Measurements from ENCODE around the gene MAP3K5. TPM values are rescaled to one million over a fixed set of nuclear protein-coding genes. Genes with fewer than 3 reads are reported as not detected.

The MAP3K5 gene
- total RNA-seq, 4 donors from 2014 or later, result 18.7 to 24.1 (median 20.7) TPM

GRCh38 chr6:136742125-136742524 is 50.2 kb downstream of the MAP3K5 start:
- H3K9me3 ChIP-seq, result no peaks in the 10 kb centered on the region
- no peak overlapping the region for H3K4me3 ChIP-seq
- H3K4me1 ChIP-seq, result peaks cover 20 to 56% (median 52%) of the 10 kb centered on the region in 4 donors
- no peaks in the 10 kb centered on the region for H3K27me3 ChIP-seq
- DNase-seq (ENCODE audit: extremely low spot score), result no peak
- H3K36me3 ChIP-seq, result no peaks in the 10 kb centered on the region
- no peak for TF ChIP-seq EP300 (IDR thresholded peaks at IDR 0.05)
- TF ChIP-seq POLR2AphosphoS5 (IDR thresholded peaks at IDR 0.05), result no peak
- no peak for TF ChIP-seq POLR2A (IDR thresholded peaks at IDR 0.05; ENCODE audit: low read depth)
- no peak for TF ChIP-seq CTCF (IDR thresholded peaks at IDR 0.05)
- no peak overlapping the region for H3K27ac ChIP-seq (replicated peaks in 1 of 4)
- intact Hi-C loops (cut with DNase I), result no loop called here
- 73% methylated on average over 2 of the region's 2 CpGs for WGBS

DNA sequence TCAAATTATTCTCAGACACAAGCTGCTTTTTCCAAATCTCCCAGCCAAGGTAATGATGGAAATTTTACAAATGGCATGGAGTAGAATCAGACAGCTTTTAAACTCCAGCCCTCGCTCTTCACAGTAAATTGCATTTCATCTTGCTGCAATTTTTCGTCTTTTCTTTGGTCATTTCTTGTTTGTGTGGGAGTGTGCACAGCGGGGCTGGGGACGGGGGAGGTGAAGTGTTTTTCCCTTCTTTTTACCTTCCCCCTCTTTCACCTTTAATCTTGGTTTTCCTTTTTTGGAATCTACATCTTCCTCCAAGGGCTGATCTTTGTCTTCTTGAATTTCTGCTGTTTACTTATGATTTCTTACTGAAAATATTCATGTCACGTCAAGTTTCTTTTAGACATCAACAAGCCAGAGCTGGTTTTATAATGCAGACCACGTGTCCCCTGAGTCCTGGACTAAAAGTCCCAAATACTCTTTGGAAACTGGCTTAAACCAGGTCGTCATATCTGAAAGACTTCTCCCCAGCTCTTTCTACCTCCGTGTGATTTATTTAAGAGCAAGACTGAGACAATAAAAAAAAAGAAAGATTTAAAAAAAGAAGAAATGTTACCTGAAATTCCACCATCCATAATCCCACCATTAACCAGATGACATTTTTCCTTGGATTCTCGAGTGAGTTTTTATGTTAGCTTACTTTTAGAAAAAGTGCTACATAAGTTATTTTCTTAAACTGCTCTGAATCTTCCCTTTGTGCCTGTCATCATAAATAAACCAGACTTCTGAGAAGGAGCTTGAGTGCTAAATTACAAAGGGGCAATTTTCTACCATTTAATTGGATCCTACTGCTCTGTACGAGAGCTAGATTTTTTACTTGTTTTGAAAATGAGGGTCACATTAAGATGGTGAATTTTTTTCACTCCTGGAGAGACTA is 52.0 kb downstream of the MAP3K5 start:
- intact Hi-C loops (cut with DNase I), result no loop called here
- no peaks in the 10 kb centered on the region for H3K9me3 ChIP-seq
- H3K4me1 ChIP-seq, result peaks cover 14 to 51% (median 49%) of the 10 kb centered on the region in 4 donors
- no peak overlapping the region for H3K4me3 ChIP-seq
- no peaks in the 10 kb centered on the region for H3K36me3 ChIP-seq
- H3K27me3 ChIP-seq, result no peaks in the 10 kb centered on the region
- 71% methylated on average over 10 of the region's 10 CpGs for WGBS
- peak overlapping the region; percentile 57 to 66 (median 59) for H3K27ac ChIP-seq (replicated peaks in 1 of 4)
- DNase-seq (ENCODE audit: extremely low spot score), result no peak
- TF ChIP-seq POLR2AphosphoS5 (IDR thresholded peaks at IDR 0.05), result no peak
- no peak for TF ChIP-seq CTCF (IDR thresholded peaks at IDR 0.05)
- no peak for TF ChIP-seq EP300 (IDR thresholded peaks at IDR 0.05)
- no peak for TF ChIP-seq POLR2A (IDR thresholded peaks at IDR 0.05; ENCODE audit: low read depth)

- Histone ChIP-seq H3K27ac (replicated peaks in 1 of 4) (peak overlapping the region; percentile 57 to 66 (median 59)), H3K4me3 (no peak overlapping the region), H3K4me1 (peaks cover 14 to 49% (median 43%) of the 10 kb centered on the region in 4 donors), H3K9me3 (no peaks in the 10 kb centered on the region), H3K36me3 (no peaks in the 10 kb centered on the region), H3K27me3 (no peaks in the 10 kb centered on the region)
- 92% methylated on average over 3 of the region's 3 CpGs for WGBS
- intact Hi-C loops (cut with DNase I), result no loop called here
- no peak for TF ChIP-seq CTCF (IDR thresholded peaks at IDR 0.05)
- no peak for TF ChIP-seq POLR2A (IDR thresholded peaks at IDR 0.05; ENCODE audit: low read depth)
- no peak for TF ChIP-seq EP300 (IDR thresholded peaks at IDR 0.05)
- no peak for TF ChIP-seq POLR2AphosphoS5 (IDR thresholded peaks at IDR 0.05)
- DNase-seq (ENCODE audit: extremely low spot score), result no peak
Observed at GRCh38 chr6:136739501-136739900, 52.8 kb downstream of the MAP3K5 start.

DNA sequence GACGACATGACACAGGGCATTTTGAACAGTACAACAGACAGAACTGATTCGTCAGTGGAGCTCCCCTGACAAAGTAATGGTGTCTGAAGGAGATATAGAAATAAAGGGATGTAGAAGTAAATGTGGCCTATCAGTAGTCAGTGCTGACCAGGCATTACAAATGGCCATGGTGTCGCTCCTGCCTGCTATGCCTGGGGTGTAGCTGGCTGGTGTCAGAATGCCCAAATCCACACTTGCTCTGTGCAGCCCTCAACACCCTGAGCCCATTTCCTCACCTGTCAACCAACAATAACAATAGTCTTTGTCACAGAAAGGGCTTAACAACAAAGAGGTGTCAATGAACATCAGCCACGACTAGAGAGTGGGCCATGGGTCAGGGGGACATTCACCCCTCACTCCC is 53.2 kb downstream of the MAP3K5 start:
- intact Hi-C loops (cut with DNase I), result no loop called here
- 81% methylated on average over 4 of the region's 4 CpGs for WGBS
- no peaks in the 10 kb centered on the region for H3K27me3 ChIP-seq

More for the DNA sequence above, 53.2 kb downstream of the MAP3K5 start:
- no peak for TF ChIP-seq CTCF (IDR thresholded peaks at IDR 0.05)
- TF ChIP-seq EP300 (IDR thresholded peaks at IDR 0.05), result no peak
- no peak for TF ChIP-seq POLR2A (IDR thresholded peaks at IDR 0.05; ENCODE audit: low read depth)
- H3K36me3 ChIP-seq, result no peaks in the 10 kb centered on the region
- DNase-seq (ENCODE audit: extremely low spot score), result no peak
- no peak overlapping the region for H3K4me3 ChIP-seq
- H3K9me3 ChIP-seq, result no peaks in the 10 kb centered on the region
- H3K4me1 ChIP-seq, result peaks cover 14 to 46% (median 39%) of the 10 kb centered on the region in 4 donors
- peak overlapping the region; percentile 57 to 66 (median 59) for H3K27ac ChIP-seq (replicated peaks in 1 of 4)
